ENCODE measurements around the gene MORN1.

MORN1 gene

DNA sequence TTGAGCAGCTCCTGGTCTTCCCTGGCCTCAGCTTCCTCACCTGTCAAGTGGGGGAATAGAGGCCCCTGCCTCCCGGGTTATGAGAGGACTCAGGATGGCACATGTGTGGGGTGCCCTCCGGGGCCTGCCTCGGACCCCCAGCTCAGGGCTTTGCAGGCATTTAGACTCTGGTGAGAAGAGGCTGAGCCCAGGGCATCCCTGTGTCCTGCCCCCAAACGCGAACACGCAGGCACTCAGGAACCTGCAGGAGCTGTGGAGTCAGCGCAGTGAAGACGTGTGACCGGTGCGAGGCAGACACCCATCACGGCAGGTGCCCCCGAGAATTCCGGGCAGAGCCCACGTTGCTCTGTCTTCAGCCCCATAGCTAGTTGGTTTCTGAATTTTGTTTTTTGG, 26.5 kb upstream of the MORN1 start:
- H2AFZ ChIP-seq (ENCODE audit: low read depth, low read length): no peak overlapping the region
- no peak overlapping the region for H3K4me3 ChIP-seq (ENCODE audit: low read length)
- H3K4me2 ChIP-seq (ENCODE audit: low read length): no peak overlapping the region
- H3K27ac ChIP-seq (ENCODE audit: low read length): no peak overlapping the region
- TF ChIP-seq EZH2phosphoT487 (IDR thresholded peaks at IDR 0.05; ENCODE audit: low read depth): no peak
- TF ChIP-seq, protein P1, sequence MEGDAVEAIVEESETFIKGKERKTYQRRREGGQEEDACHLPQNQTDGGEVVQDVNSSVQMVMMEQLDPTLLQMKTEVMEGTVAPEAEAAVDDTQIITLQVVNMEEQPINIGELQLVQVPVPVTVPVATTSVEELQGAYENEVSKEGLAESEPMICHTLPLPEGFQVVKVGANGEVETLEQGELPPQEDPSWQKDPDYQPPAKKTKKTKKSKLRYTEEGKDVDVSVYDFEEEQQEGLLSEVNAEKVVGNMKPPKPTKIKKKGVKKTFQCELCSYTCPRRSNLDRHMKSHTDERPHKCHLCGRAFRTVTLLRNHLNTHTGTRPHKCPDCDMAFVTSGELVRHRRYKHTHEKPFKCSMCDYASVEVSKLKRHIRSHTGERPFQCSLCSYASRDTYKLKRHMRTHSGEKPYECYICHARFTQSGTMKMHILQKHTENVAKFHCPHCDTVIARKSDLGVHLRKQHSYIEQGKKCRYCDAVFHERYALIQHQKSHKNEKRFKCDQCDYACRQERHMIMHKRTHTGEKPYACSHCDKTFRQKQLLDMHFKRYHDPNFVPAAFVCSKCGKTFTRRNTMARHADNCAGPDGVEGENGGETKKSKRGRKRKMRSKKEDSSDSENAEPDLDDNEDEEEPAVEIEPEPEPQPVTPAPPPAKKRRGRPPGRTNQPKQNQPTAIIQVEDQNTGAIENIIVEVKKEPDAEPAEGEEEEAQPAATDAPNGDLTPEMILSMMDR (IDR thresholded peaks at IDR 0.05; ENCODE audit: low read depth, low read length): no peak
- H3K4me1 ChIP-seq (ENCODE audit: low read length): peaks cover 30% of the 10 kb centered on the region
- peaks cover 3% of the 10 kb centered on the region; the same call in 1 of the 2 replicates for H3K9me3 ChIP-seq (ENCODE audit: insufficient read depth, low read length)
- H4K20me1 ChIP-seq (ENCODE audit: insufficient read depth, low read length): no peaks in the 10 kb centered on the region
- H3K9ac ChIP-seq (ENCODE audit: low read length): no peak overlapping the region
- peaks cover 14% of the 10 kb centered on the region; the same call in 1 of the 2 replicates for H3K27me3 ChIP-seq (ENCODE audit: low read depth, low read length)
- peaks cover 11% of the 10 kb centered on the region; the same call in 1 of the 2 replicates for H3K79me2 ChIP-seq (ENCODE audit: low read length)
- no peaks in the 10 kb centered on the region for H3K36me3 ChIP-seq (replicated peaks; ENCODE audit: low read depth, low read length)

DNA sequence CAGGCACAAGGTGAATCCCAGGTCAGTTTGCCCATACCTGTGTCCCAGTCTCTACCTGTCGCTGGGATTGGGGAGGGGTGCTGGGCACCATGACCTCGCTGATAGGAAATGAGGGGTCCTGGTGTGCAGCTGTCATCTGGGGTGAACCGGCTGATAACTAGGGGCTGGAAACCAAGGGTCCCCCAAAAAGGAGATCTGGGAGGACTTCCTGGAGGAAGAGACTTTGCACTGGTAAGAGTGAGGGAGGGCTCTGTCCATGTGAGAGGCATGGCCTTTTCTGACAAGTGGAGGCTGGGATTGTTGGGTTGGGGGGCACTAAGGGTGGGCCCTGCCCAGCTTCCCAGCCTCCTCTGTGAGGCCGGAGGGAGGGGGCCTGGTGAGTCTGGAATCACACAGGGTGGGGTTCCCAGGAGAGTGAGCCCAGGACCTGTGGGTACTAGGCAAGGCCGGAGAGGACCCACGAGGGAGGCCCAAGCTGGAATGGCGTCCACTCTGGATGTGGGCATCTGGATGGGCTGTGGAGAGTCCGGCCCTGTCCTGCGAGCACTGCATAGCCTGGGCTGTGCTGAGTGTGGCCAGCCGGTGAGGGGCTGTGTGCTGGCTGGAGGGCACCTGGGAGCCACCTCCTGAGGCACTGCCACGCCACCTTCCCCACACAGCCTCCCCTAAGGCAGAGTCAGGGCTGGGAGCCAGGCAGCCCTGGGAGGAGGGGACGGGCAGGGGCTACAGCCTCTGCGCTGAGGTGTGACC, 25.9 kb upstream of the MORN1 start:
- 0 out of 2 replicates have a peak overlapping the region, but pooled peaks have one; percentile 72 for H3K4me3 ChIP-seq (ENCODE audit: low read length)
- no peak overlapping the region for H3K9ac ChIP-seq (ENCODE audit: low read length)

DNA sequence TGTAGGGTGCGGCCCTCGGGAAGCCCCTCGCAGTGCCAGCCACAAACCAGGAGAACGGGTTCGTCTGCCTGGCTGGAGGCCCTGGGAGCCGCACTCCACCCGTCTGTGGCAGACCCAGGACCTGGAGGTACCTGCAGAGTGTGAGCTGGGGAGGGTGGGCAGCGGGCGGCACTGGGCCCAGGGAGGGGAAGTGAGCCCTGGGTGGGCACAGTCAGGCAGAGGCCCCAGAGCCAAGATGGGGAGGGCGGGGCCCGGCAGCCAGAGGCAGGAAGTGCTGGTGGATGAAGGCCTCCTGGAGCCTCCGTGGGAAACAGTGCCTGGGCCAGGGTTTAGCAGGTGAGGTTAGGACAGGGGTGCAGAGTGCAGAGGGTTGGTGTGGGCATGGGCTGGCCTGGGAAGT, 25.0 kb upstream of the MORN1 start:
- Histone ChIP-seq H3K36me3 (replicated peaks; ENCODE audit: low read depth, low read length) (no peaks in the 10 kb centered on the region), H3K9ac (ENCODE audit: low read length) (peak overlapping the region; percentile 50), H3K4me3 (ENCODE audit: low read length) (peak overlapping the region; percentile 72), H3K27ac (ENCODE audit: low read length) (no peak overlapping the region), H3K4me2 (ENCODE audit: low read length) (peak overlapping the region; percentile 76), H3K27me3 (ENCODE audit: low read depth, low read length) (peaks cover 14% of the 10 kb centered on the region; the same call in 1 of the 2 replicates), H4K20me1 (ENCODE audit: insufficient read depth, low read length) (no peaks in the 10 kb centered on the region), H3K4me1 (ENCODE audit: low read length) (peaks cover 32% of the 10 kb centered on the region), H2AFZ (ENCODE audit: low read depth, low read length) (no peak overlapping the region), H3K79me2 (ENCODE audit: low read length) (peaks cover 21% of the 10 kb centered on the region), H3K9me3 (ENCODE audit: insufficient read depth, low read length) (no peaks in the 10 kb centered on the region)
- TF ChIP-seq, protein P1 (IDR thresholded peaks at IDR 0.05; ENCODE audit: low read depth, low read length): no peak
- no peak for TF ChIP-seq EZH2phosphoT487 (IDR thresholded peaks at IDR 0.05; ENCODE audit: low read depth)

More for the DNA sequence above, 25.9 kb upstream of the MORN1 start:
- H2AFZ ChIP-seq (ENCODE audit: low read depth, low read length): no peak overlapping the region
- peaks cover 13% of the 10 kb centered on the region; the same call in 1 of the 2 replicates for H3K79me2 ChIP-seq (ENCODE audit: low read length)
- H3K27ac ChIP-seq (ENCODE audit: low read length): no peak overlapping the region
- H4K20me1 ChIP-seq (ENCODE audit: insufficient read depth, low read length): no peaks in the 10 kb centered on the region
- peaks cover 14% of the 10 kb centered on the region; the same call in 1 of the 2 replicates for H3K27me3 ChIP-seq (ENCODE audit: low read depth, low read length)
- H3K4me1 ChIP-seq (ENCODE audit: low read length): peaks cover 30% of the 10 kb centered on the region
- 0 out of 2 replicates have a peak overlapping the region, but pooled peaks have one; percentile 76 for H3K4me2 ChIP-seq (ENCODE audit: low read length)
- H3K9me3 ChIP-seq (ENCODE audit: insufficient read depth, low read length): no peaks in the 10 kb centered on the region
- TF ChIP-seq, protein P1 (IDR thresholded peaks at IDR 0.05; ENCODE audit: low read depth, low read length): no peak
- no peak for TF ChIP-seq EZH2phosphoT487 (IDR thresholded peaks at IDR 0.05; ENCODE audit: low read depth)
- H3K36me3 ChIP-seq (replicated peaks; ENCODE audit: low read depth, low read length): no peaks in the 10 kb centered on the region

DNA sequence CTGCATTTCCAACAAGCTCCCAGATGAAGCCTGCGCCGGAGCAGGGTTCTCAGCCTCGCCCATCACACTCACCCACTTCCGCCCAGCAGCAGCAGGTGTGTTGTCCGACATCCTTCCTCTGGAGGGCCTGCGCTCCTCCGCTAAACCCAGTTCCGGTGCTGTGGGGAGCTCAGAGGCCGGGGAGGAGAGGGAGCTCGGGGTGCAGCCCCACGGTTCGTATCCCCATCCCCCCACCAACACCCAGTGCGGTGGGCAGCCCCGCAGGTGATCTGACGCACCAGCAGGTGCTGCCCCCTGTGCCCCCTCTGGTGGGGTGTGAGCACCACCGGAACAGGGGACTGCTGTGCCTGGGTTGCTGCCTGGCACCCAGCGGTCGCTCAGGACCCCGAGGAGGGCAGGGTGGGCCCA, 24.5 kb upstream of the MORN1 start:
- no peaks in the 10 kb centered on the region for H3K36me3 ChIP-seq (replicated peaks; ENCODE audit: low read depth, low read length)
- H3K9me3 ChIP-seq (ENCODE audit: insufficient read depth, low read length): no peaks in the 10 kb centered on the region
- peak overlapping the region; percentile 50 for H3K9ac ChIP-seq (ENCODE audit: low read length)
- peaks cover 22% of the 10 kb centered on the region for H3K79me2 ChIP-seq (ENCODE audit: low read length)
- no peak overlapping the region for H2AFZ ChIP-seq (ENCODE audit: low read depth, low read length)
- peak overlapping the region; percentile 72 for H3K4me3 ChIP-seq (ENCODE audit: low read length)
- H3K4me2 ChIP-seq (ENCODE audit: low read length): peak overlapping the region; percentile 76
- H4K20me1 ChIP-seq (ENCODE audit: insufficient read depth, low read length): no peaks in the 10 kb centered on the region
- no peak overlapping the region for H3K27ac ChIP-seq (ENCODE audit: low read length)
- H3K4me1 ChIP-seq (ENCODE audit: low read length): peaks cover 34% of the 10 kb centered on the region
- peaks cover 14% of the 10 kb centered on the region; the same call in 1 of the 2 replicates for H3K27me3 ChIP-seq (ENCODE audit: low read depth, low read length)
- no peak for TF ChIP-seq EZH2phosphoT487 (IDR thresholded peaks at IDR 0.05; ENCODE audit: low read depth)
- TF ChIP-seq, protein P1 (IDR thresholded peaks at IDR 0.05; ENCODE audit: low read depth, low read length): peak; percentile 17; the same call in 1 of the 2 replicates

Data from OCI-LY3 (cell line).